Psoas muscle (tissue), 8 donors: Measurements from ENCODE around the gene ACR. TPM values are rescaled to one million over a fixed set of nuclear protein-coding genes. Genes with fewer than 3 reads are reported as not detected.
A peak's percentile ranks its signal among the peaks of the same experiment; 100 is the strongest.

Source experiments
- ATAC-seq, 4 donors: fragments of 200-7000 bp; cut with Tn5 transposase; one replicate each; pipeline ENCODE4 v1.9.1; 2020; ENCODE audit warnings: moderate library complexity in 3 of 4, mild to moderate bottlenecking in 2 of 4
- DNase-seq, 2 donors: peaks; one replicate each; pipeline ENCODE4 v3.0.0-alpha.2; 2020
- H3K27ac ChIP-seq: fragments of 200-600 bp; one replicate; pipeline ENCODE4 v1.8.0; 2022
- H3K27me3 ChIP-seq, 3 donors: fragments of 200-600 bp in 1 of 3; one replicate each; pipeline versions ENCODE4 v1.6.1 to v1.8.0; 2013 to 2022; ENCODE audit warnings: low read length in 2 of 3, mild to moderate bottlenecking in 2 of 3, moderate library complexity in 1 of 3; ENCODE audit not compliant: insufficient read depth in 3 of 3
- H3K36me3 ChIP-seq, 2 donors: fragments of 200-600 bp in 1 of 2; one replicate each; pipeline versions ENCODE4 v1.6.1 to v1.8.0; 2013 to 2022; ENCODE audit warnings: low read depth in 1 of 2, mild to moderate bottlenecking in 1 of 2, moderate library complexity in 1 of 2; ENCODE audit not compliant: insufficient read depth in 1 of 2
- H3K4me1 ChIP-seq: fragments of 200-600 bp; one replicate; pipeline ENCODE4 v1.8.0; 2022
- H3K4me3 ChIP-seq: fragments of 200-600 bp; one replicate; pipeline ENCODE4 v1.8.0; 2022; ENCODE audit warnings: mild to moderate bottlenecking
- H3K9me3 ChIP-seq: fragments of 200-600 bp; one replicate; pipeline ENCODE4 v1.8.0; 2022
- CTCF ChIP-seq: fragments of 200-600 bp; IDR thresholded peaks from one replicate; pipeline ENCODE4 v1.8.0; 2022; ENCODE audit warnings: antibody characterized with exemption
- WGBS, 3 donors: extraction: QIAGEN DNeasy Blood & Tissue Kit; methylation state at CpG; one replicate each; pipeline versions ENCODE4 v1.1.6 to v1.1.7; 2013; 5-methylcytosine and 5-hydroxymethylcytosine counted together
- intact Hi-C, 2 donors: fragments of 100-400 bp; cut with DNase I; formaldehyde crosslinking; loops; one replicate each; pipeline versions ENCODE4 v1.11.0 to v1.14.2; 2022
- polyA plus RNA-seq, 3 donors: library from polyadenylated mRNA; stranded (reverse); fragments of 200-250 nt; gene quantifications; one replicate each; pipeline ENCODE4 v1.2.3, GENCODE V29; 2013
- total RNA-seq, 4 donors: library from RNA; stranded (reverse); fragmentation: NEBNext Ultra II Directional in 2 of 4; extraction: Animal tissue kit (Norgen Biotek cat#: 25700) in 2 of 4; gene quantifications; one replicate each; pipeline versions ENCODE4 v1.2.1 to v1.2.4, GENCODE V29; 2021 to 2023
- donor health status: healthy with polysubstance abuse.
- donor health status: DM: no; HTN: no; CAD: no; lungs with moderate emphysema.
- donor health status: Bipolar disorder and iron deficiency.
- donor health status: healthy.
- donor health status: DM: yes; HTN: yes; CAD: no.
- donor health status: DM: no; HTN: no; CAD: no.
- donor health status: DM: no; HTN: no; CAD: no.
- donor health status: DM: yes; HTN: yes; CAD: no.

ACR gene
- total and polyA plus RNA-seq, 7 donors = 0.10 to 0.82 (median 0.26) TPM; not detected in 2

DNA sequence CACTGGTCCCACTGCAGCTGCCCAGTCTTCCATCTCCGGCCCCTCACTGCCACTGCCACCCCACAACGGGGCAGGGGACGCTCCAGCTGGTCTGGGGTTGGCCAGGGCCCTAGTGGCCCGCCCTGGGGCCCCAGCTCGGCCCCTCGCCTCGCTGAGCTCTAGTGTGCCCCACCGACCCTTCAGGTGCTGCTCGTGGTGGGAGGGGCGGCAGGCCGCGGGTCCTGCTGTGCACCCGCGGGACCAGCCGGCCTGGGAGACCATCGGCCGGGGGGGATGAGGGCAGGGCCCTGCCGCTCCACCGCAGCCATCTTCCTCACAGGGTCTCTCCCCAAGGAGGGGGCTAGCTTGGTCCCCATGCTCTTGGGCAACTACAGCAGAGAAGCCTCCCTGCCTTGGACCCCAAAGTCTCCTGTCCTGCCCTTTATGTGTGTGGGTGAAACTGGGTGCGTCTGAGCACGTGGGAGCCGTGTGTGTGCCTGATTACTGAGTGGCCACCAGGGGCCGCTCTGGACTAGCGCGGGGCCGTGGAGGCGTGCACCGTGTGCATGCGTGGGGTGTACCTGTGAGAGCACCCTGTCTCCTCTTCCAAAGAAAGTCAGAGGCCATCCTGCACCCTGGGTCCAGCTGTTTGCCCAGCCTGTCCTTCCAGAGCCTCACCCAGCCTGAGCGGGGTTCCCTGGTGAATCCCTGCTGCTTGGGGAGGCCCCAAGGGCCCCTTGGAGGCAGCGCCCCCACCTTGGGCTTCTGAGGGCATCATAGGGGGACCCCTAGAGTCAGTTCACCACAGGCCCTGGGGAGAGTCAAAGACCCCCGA is 6.0 kb upstream of the ACR start:
- TF ChIP-seq CTCF = peak; percentile 50
- Histone ChIP-seq H3K36me3 (no peaks in the 10 kb centered on the region), H3K4me3 (no peak overlapping the region), H3K4me1 (no peaks in the 10 kb centered on the region), H3K27ac (no peak overlapping the region), H3K27me3 (peaks cover 0 to 28% (median 4%) of the 10 kb centered on the region in 3 donors), H3K9me3 (no peaks in the 10 kb centered on the region)
- intact Hi-C loops = no loop called here
- peak; percentile 39 to 67 (median 50) for ATAC-seq
- 40 to 48% (median 42%) methylated on average over 32 of the region's 32 CpGs for WGBS, 3 donors
- DNase-seq = peak in 1 of 2 donors; percentile 53

DNA sequence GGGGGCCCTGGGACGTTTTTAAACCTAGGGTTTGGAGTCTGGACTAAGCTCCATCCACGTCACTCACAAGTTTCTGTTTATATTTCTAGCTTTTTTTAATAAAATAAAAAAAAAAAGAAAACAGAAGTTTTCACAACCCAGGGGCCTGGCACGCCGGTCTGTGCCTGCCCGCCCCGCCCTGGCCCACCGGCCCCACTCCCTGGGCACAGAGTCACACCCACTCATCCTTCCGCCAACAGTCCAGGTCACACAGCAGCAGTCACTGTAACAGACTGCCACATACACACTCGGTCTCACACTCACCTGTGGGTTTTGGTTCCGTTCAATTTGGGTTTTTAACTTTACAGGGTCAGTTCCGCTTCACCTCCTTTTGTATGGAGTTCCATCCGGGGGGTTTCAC is 5.3 kb upstream of the ACR start:
- no peaks in the 10 kb centered on the region for H3K9me3 ChIP-seq
- 76 to 82% (median 76%) methylated on average over 12 of the region's 12 CpGs for WGBS, 3 donors
- TF ChIP-seq CTCF = no peak
- peak in 1 of 2 donors; percentile 34 for DNase-seq
- H3K36me3 ChIP-seq = no peaks in the 10 kb centered on the region
- no peak overlapping the region for H3K27ac ChIP-seq
- no peak for ATAC-seq
- peaks cover 0 to 32% (median 4%) of the 10 kb centered on the region in 3 donors for H3K27me3 ChIP-seq
- no peaks in the 10 kb centered on the region for H3K4me1 ChIP-seq
- H3K4me3 ChIP-seq = no peak overlapping the region
- intact Hi-C loops = no loop called here

GRCh38 chr22:50733521-50734342 is 4.3 kb upstream of the ACR start:
- H3K27me3 ChIP-seq = peaks cover 0 to 32% (median 4%) of the 10 kb centered on the region in 3 donors
- 23 to 27% (median 27%) methylated on average over 22 of the region's 22 CpGs for WGBS, 3 donors
- DNase-seq (peak in 1 of 2 donors; percentile 39), ATAC-seq (peak in 3 of 4 donors; percentile 39 to 56 (median 39))
- no peaks in the 10 kb centered on the region for H3K9me3 ChIP-seq
- H3K27ac ChIP-seq = no peak overlapping the region
- intact Hi-C loops = no loop called here
- H3K4me3 ChIP-seq = no peak overlapping the region
- no peaks in the 10 kb centered on the region for H3K4me1 ChIP-seq
- TF ChIP-seq CTCF = no peak
- H3K36me3 ChIP-seq = no peaks in the 10 kb centered on the region

- H3K9me3 ChIP-seq = no peaks in the 10 kb centered on the region
- H3K4me3 ChIP-seq = no peak overlapping the region
- DNase-seq (peak in 1 of 2 donors; percentile 35), ATAC-seq (no peak)
- no peak overlapping the region for H3K27ac ChIP-seq
- 79 to 85% (median 81%) methylated on average over 9 to 10 of the region's 10 CpGs for WGBS, 3 donors
- no peaks in the 10 kb centered on the region for H3K36me3 ChIP-seq
- no peak for TF ChIP-seq CTCF
- H3K27me3 ChIP-seq = peaks cover 0 to 32% (median 4%) of the 10 kb centered on the region in 3 donors
- intact Hi-C loops = no loop called here
- H3K4me1 ChIP-seq = no peaks in the 10 kb centered on the region
These were observed 3.6 kb upstream of the ACR start for GRCh38 chr22:50734343-50734771.
